A673 (cell line): ENCODE results near the gene MYBPC3. TPM values are rescaled to one million over a fixed set of nuclear protein-coding genes. Genes with fewer than 3 reads are reported as not detected.

Experiments
- BruUV-seq: library from RNA; stranded (reverse); fragments of 400-500 nt; replicated peaks from 2 replicates; lab custom pipeline; 2021; lab: Mats Ljungman, UMichigan
- CTCF ChIA-PET: fragments of 300-600 bp; sonication (Branson Sonifier 250); formaldehyde crosslinking; loops from one replicate; lab custom pipeline; 2022; ENCODE audit warnings: antibody characterized with exemption; lab: Charles Lee
- POLR2A ChIA-PET: fragments of 300-600 bp; sonication (Branson Sonifier 250); formaldehyde crosslinking; loops from one replicate; lab custom pipeline; 2022; ENCODE audit warnings: antibody characterized with exemption; ENCODE audit not compliant: low non-redundant PET; lab: Charles Lee
- DNase-seq: peaks from one replicate; pipeline ENCODE4 v3.0.0-alpha.2; 2015; ENCODE audit warnings: low spot score
- H3K27ac ChIP-seq: fragments of 200-600 bp; sonication (generic); 2 replicates; pipeline ENCODE4 v1.5.1; 2016; ENCODE audit warnings: mixed run types, low read depth, mild to moderate bottlenecking, mixed read lengths, antibody characterized with exemption, low read length; ENCODE audit not compliant: poor library complexity, severe bottlenecking
- H3K27me3 ChIP-seq: fragments of 200-600 bp; sonication (generic); replicated peaks from 2 replicates; pipeline ENCODE4 v1.6.1; 2017; ENCODE audit warnings: mixed run types, low read depth, mild to moderate bottlenecking, mixed read lengths, antibody characterized with exemption, low read length; ENCODE audit not compliant: insufficient read depth, poor library complexity
- H3K36me3 ChIP-seq: fragments of 200-600 bp; sonication (generic); 2 replicates; pipeline ENCODE4 v1.6.1; 2016; ENCODE audit warnings: mixed run types, mild to moderate bottlenecking, mixed read lengths, antibody characterized with exemption, low read length; ENCODE audit not compliant: insufficient read depth, poor library complexity, severe bottlenecking
- H3K4me1 ChIP-seq: fragments of 200-600 bp; sonication (generic); 2 replicates; pipeline ENCODE4 v1.6.1; 2017; ENCODE audit warnings: mixed run types, mild to moderate bottlenecking, mixed read lengths, antibody characterized with exemption, low read length; ENCODE audit not compliant: insufficient read depth, poor library complexity, severe bottlenecking
- H3K4me3 ChIP-seq: fragments of 200-600 bp; sonication (generic); 2 replicates; pipeline ENCODE4 v1.5.1; 2016; ENCODE audit warnings: low read depth, mixed run types, mild to moderate bottlenecking, mixed read lengths, low read length; ENCODE audit not compliant: poor library complexity, severe bottlenecking
- H3K9me3 ChIP-seq: fragments of 200-600 bp; sonication (generic); 2 replicates; pipeline ENCODE4 v1.6.1; 2016; ENCODE audit warnings: mixed run types, low read depth, mild to moderate bottlenecking, mixed read lengths, antibody characterized with exemption, low read length; ENCODE audit not compliant: poor library complexity, severe bottlenecking
- CTCF ChIP-seq: fragments of 300-800, 200-600 bp; sonication (generic); conservative IDR thresholded peaks from 2 replicates; pipeline ENCODE4 v1.5.1; 2017; ENCODE audit warnings: low read depth, mild to moderate bottlenecking, antibody characterized with exemption, low read length, moderate library complexity, mixed read lengths
- EZH2 ChIP-seq: fragments of 200-600 bp; sonication (generic); IDR thresholded peaks from 2 replicates; pipeline ENCODE4 v1.6.1; 2017; ENCODE audit warnings: borderline replicate concordance, low read depth, mild to moderate bottlenecking, mixed read lengths, antibody characterized with exemption, low read length; ENCODE audit not compliant: poor library complexity, severe bottlenecking
- intact Hi-C: fragments of 100-400 bp; cut with micrococcal nuclease; formaldehyde crosslinking; loops from one replicate; pipeline ENCODE4 v1.10.0; 2022; ENCODE audit not compliant: unreplicated experiment
- total RNA-seq: library from RNA; stranded (reverse); gene quantifications from 2 replicates; pipeline ENCODE4 v1.2.3, GENCODE V29; 2021

MYBPC3 gene
- total RNA-seq, 1 experiment from 2014 or later, result not detected

GRCh38 chr11:47354913-47355282, 2.4 kb upstream of the MYBPC3 start:
- intact Hi-C loops, result loop anchor here (1.0 to 10.0 kb wide), 5 partner anchors 96 to 970 kb away; partner anchors contain the start of gene MDK
- H3K4me3 ChIP-seq, result peak overlapping the region; percentile 50
- no peaks in the 10 kb centered on the region for H3K27me3 ChIP-seq
- BruUV-seq, result no TSS peak
- DNase-seq, result peak; percentile 51
- TF ChIP-seq CTCF (no peak), EZH2 (no peak)
- H3K4me1 ChIP-seq, result peaks cover 5% of the 10 kb centered on the region
- peak overlapping the region; percentile 18 for H3K27ac ChIP-seq
- ChIA-PET CTCF (interaction anchor here (0.5 to 1.5 kb wide), 29 partner anchors 9 to 810 kb away, joined by 3 to 9 read pairs (median 4); partner anchors contain the start of genes ACP2 and NR1H3), POLR2A (interaction anchor here (0.6 to 0.7 kb wide), 2 partner anchors 47 to 192 kb away, joined by 3 read pairs; no protein-coding TSS in a partner anchor)
- H3K36me3 ChIP-seq, result no peaks in the 10 kb centered on the region
- H3K9me3 ChIP-seq, result no peaks in the 10 kb centered on the region

- Histone ChIP-seq H3K36me3 (no peaks in the 10 kb centered on the region), H3K4me1 (peaks cover 5% of the 10 kb centered on the region), H3K4me3 (no peak overlapping the region), H3K9me3 (no peaks in the 10 kb centered on the region), H3K27ac (no peak overlapping the region), H3K27me3 (no peaks in the 10 kb centered on the region)
- no TSS peak for BruUV-seq
- intact Hi-C loops, result loop anchor here (2.0 to 10.0 kb wide), 2 partner anchors 95 to 969 kb away; partner anchors contain the start of gene MDK
- ChIA-PET CTCF (interaction anchor here (0.5 to 1.4 kb wide), 8 partner anchors 32 to 466 kb away, joined by 3 to 9 read pairs (median 4); partner anchors contain the start of gene NR1H3), POLR2A (no interaction called here)
- TF ChIP-seq EZH2, result no peak
- no peak for TF ChIP-seq CTCF
- DNase-seq, result no peak
These were observed 1.7 kb upstream of the MYBPC3 start for GRCh38 chr11:47353978-47354774.

GRCh38 chr11:47351156-47352126, 1.1 kb downstream of the MYBPC3 start:
- DNase-seq, result no peak
- POLR2A ChIA-PET, result no interaction called here
- CTCF ChIA-PET, result interaction anchor here (0.6 kb wide), 2 partner anchors 92 to 188 kb away, joined by 3 to 4 read pairs; no protein-coding TSS in a partner anchor
- intact Hi-C loops, result loop anchor here (10.0 kb wide), 1 partner anchor 967 kb away; the partner anchor contains the start of gene MDK
- Histone ChIP-seq H3K4me1 (peaks cover 5% of the 10 kb centered on the region), H3K36me3 (no peaks in the 10 kb centered on the region), H3K9me3 (no peaks in the 10 kb centered on the region), H3K27ac (no peak overlapping the region), H3K4me3 (no peak overlapping the region), H3K27me3 (no peaks in the 10 kb centered on the region)
- TF ChIP-seq CTCF (no peak), EZH2 (no peak)
- BruUV-seq, result no TSS peak
